Natural killer cell (primary cell): Measurements from ENCODE around the gene TMEM168. TPM values are rescaled to one million over a fixed set of nuclear protein-coding genes. Genes with fewer than 3 reads are reported as not detected.

Source experiments
- ATAC-seq, 3 donors: fragments of 150-1000 bp in 2 of 3; fragments of 200-7000 bp in 1 of 3; cut with Tn5 transposase; 1 replicate in 1 of 3; 2 replicates in 2 of 3; pipeline ENCODE4 v1.10.0; 2021; ENCODE audit warnings: mild to moderate bottlenecking in 2 of 3, moderate library complexity in 2 of 3
- DNase-seq, 2 donors: peaks; one replicate each; pipeline versions ENCODE4 v3.0.0 to v3.0.0-alpha.2; 2013 to 2021; ENCODE audit warnings: mixed read lengths in 1 of 2
- H3K27ac ChIP-seq: one replicate; pipeline ENCODE4 v1.5.1; 2013; ENCODE audit warnings: mild to moderate bottlenecking, low read length
- H3K27me3 ChIP-seq: one replicate; pipeline ENCODE4 v1.6.1; 2013; ENCODE audit warnings: low read length; ENCODE audit not compliant: control insufficient read depth, insufficient read depth
- H3K36me3 ChIP-seq: one replicate; pipeline ENCODE4 v1.6.1; 2013; ENCODE audit warnings: low read length; ENCODE audit not compliant: control insufficient read depth, insufficient read depth
- H3K4me1 ChIP-seq: one replicate; pipeline ENCODE4 v1.6.1; 2013; ENCODE audit warnings: low read length; ENCODE audit not compliant: control insufficient read depth, insufficient read depth
- H3K4me3 ChIP-seq: one replicate; pipeline ENCODE4 v1.5.1; 2013; ENCODE audit warnings: low read length
- H3K9me3 ChIP-seq: one replicate; pipeline ENCODE4 v1.6.1; 2013; ENCODE audit warnings: low read length; ENCODE audit not compliant: control insufficient read depth, insufficient read depth
- H3K27ac Mint-ChIP-seq, 2 donors: one replicate each; pipeline ENCODE4 v1.8.0; 2022; ENCODE audit warnings: mild to moderate bottlenecking in 2 of 2, mixed read lengths in 2 of 2, moderate library complexity in 1 of 2
- H3K27me3 Mint-ChIP-seq, 2 donors: one replicate each; pipeline ENCODE4 v1.8.0; 2022; ENCODE audit warnings: low read depth in 2 of 2, mixed read lengths in 2 of 2
- H3K36me3 Mint-ChIP-seq: one replicate; pipeline ENCODE4 v1.8.0; 2022; ENCODE audit warnings: mixed read lengths
- H3K4me1 Mint-ChIP-seq, 2 donors: one replicate each; pipeline ENCODE4 v1.8.0; 2022; ENCODE audit warnings: mixed read lengths in 2 of 2
- H3K4me3 Mint-ChIP-seq: one replicate; pipeline ENCODE4 v1.8.0; 2022; ENCODE audit warnings: mild to moderate bottlenecking, moderate library complexity, mixed read lengths
- H3K9me3 Mint-ChIP-seq, 2 donors: one replicate each; pipeline ENCODE4 v1.8.0; 2022; ENCODE audit warnings: mixed read lengths in 2 of 2
- CTCF ChIP-seq: fragments of 200-600 bp; IDR thresholded peaks from one replicate; pipeline ENCODE4 v1.8.0; 2022; ENCODE audit warnings: antibody characterized with exemption
- WGBS: methylation state at CpG from one replicate; pipeline ENCODE4 v1.1.7; 2013; ENCODE audit warnings: missing lambda C conversion rate; ENCODE audit not compliant: insufficient coverage; 5-methylcytosine and 5-hydroxymethylcytosine counted together
- intact Hi-C: fragments of 100-400 bp; cut with micrococcal nuclease; formaldehyde crosslinking; loops from one replicate; pipeline ENCODE4 v1.14.2; 2022
- total RNA-seq, 4 donors: library from RNA; stranded (reverse); fragments of 120-200 nt in 1 of 4; gene quantifications; one replicate each; pipeline versions ENCODE4 v1.2.3 to v1.2.4, GENCODE V29; 2013 to 2022

The TMEM168 gene
- total RNA-seq, 3 donors from 2014 or later (not counting 1 experiment from before 2014, with no cell fraction given), result 18.2 to 21.0 (median 20.0) TPM

- Histone ChIP-seq H3K9me3 (no peaks in the 10 kb centered on the region), H3K27ac (no peak overlapping the region), H3K4me1 (no peaks in the 10 kb centered on the region), H3K27me3 (no peaks in the 10 kb centered on the region), H3K4me3 (no peak overlapping the region), H3K36me3 (no peaks in the 10 kb centered on the region)
- intact Hi-C loops, result no loop called here
- Mint-ChIP-seq H3K27ac (no peak overlapping the region), H3K9me3 (peaks cover 0 to under 1% of the 10 kb centered on the region in 2 donors), H3K4me3 (no peak overlapping the region), H3K36me3 (peaks cover 2% of the 10 kb centered on the region), H3K27me3 (peaks cover 7 to 14% of the 10 kb centered on the region in 2 donors), H3K4me1 (no peaks in the 10 kb centered on the region)
- DNase-seq, result no peak
- ATAC-seq, result no peak
- 98% methylated on average over 4 of the region's 4 CpGs for WGBS
- no peak for TF ChIP-seq CTCF
Observed at GRCh38 chr7:112806156-112806555, 16.0 kb upstream of the TMEM168 start.

- Histone ChIP-seq H3K4me3 (no peak overlapping the region), H3K4me1 (no peaks in the 10 kb centered on the region), H3K36me3 (no peaks in the 10 kb centered on the region), H3K9me3 (no peaks in the 10 kb centered on the region), H3K27me3 (no peaks in the 10 kb centered on the region), H3K27ac (no peak overlapping the region)
- Mint-ChIP-seq H3K9me3 (no peaks in the 10 kb centered on the region), H3K36me3 (no peaks in the 10 kb centered on the region), H3K4me1 (no peaks in the 10 kb centered on the region), H3K27me3 (peaks cover 4 to 9% of the 10 kb centered on the region in 2 donors), H3K27ac (no peak overlapping the region), H3K4me3 (no peak overlapping the region)
- DNase-seq (no peak), ATAC-seq (no peak)
- intact Hi-C loops, result no loop called here
- no peak for TF ChIP-seq CTCF
- 98% methylated on average over 3 of the region's 3 CpGs for WGBS
Observed at GRCh38 chr7:112802406-112802805, 12.2 kb upstream of the TMEM168 start.

- no peak for DNase-seq
- Histone ChIP-seq H3K27me3 (no peaks in the 10 kb centered on the region), H3K27ac (no peak overlapping the region), H3K9me3 (no peaks in the 10 kb centered on the region), H3K4me1 (no peaks in the 10 kb centered on the region), H3K36me3 (no peaks in the 10 kb centered on the region), H3K4me3 (no peak overlapping the region)
- H3K4me3 Mint-ChIP-seq, result no peak overlapping the region
- H3K27me3 Mint-ChIP-seq, result no peaks in the 10 kb centered on the region
- 81% methylated on average over 2 of the region's 2 CpGs for WGBS
- H3K9me3 Mint-ChIP-seq, result no peaks in the 10 kb centered on the region
- TF ChIP-seq CTCF, result no peak
- intact Hi-C loops, result no loop called here
- no peak for ATAC-seq
- H3K4me1 Mint-ChIP-seq, result no peaks in the 10 kb centered on the region
- H3K27ac Mint-ChIP-seq, result no peak overlapping the region
- no peaks in the 10 kb centered on the region for H3K36me3 Mint-ChIP-seq
Observed at GRCh38 chr7:112800486-112800885, 10.3 kb upstream of the TMEM168 start.

- H3K36me3 Mint-ChIP-seq, result no peaks in the 10 kb centered on the region
- ATAC-seq, result no peak
- TF ChIP-seq CTCF, result no peak
- no peaks in the 10 kb centered on the region for H3K9me3 Mint-ChIP-seq
- no peaks in the 10 kb centered on the region for H3K9me3 ChIP-seq
- no peaks in the 10 kb centered on the region for H3K36me3 ChIP-seq
- no peak overlapping the region for H3K27ac Mint-ChIP-seq
- no peak overlapping the region for H3K27ac ChIP-seq
- no peak overlapping the region for H3K4me3 ChIP-seq
- no peak overlapping the region for H3K4me3 Mint-ChIP-seq
- no peaks in the 10 kb centered on the region for H3K4me1 Mint-ChIP-seq
- DNase-seq, result no peak
- H3K27me3 Mint-ChIP-seq, result no peaks in the 10 kb centered on the region
- H3K27me3 ChIP-seq, result no peaks in the 10 kb centered on the region
- intact Hi-C loops, result loop anchor here (10.0 kb wide), 1 partner anchor 135 kb away; a partner anchor contains a TSS
- no peaks in the 10 kb centered on the region for H3K4me1 ChIP-seq
- WGBS, result 97% methylated on average over 3 of the region's 3 CpGs
Observed at GRCh38 chr7:112799448-112800120, 9.4 kb upstream of the TMEM168 start.
